ENCODE results near the gene ZNF567. TPM values are rescaled to one million over a fixed set of nuclear protein-coding genes. Genes with fewer than 3 reads are reported as not detected.
A peak's percentile ranks its signal among the peaks of the same experiment; 100 is the strongest.

The ZNF567 gene
- total RNA-seq (1 to 10 TPM; 3.4 to 8.2 (median 5.2) TPM), polyA plus RNA-seq (1 to 10 TPM; 3.4 to 7.2 (median 6.0) TPM)
- long read RNA-seq, donor 1 = 0 reads
- long read RNA-seq, donor 2 = 0 reads
- long read RNA-seq, donor 3, partial matches to known transcripts = 0 of 1 reads
- long read RNA-seq, donor 3, other reads (novel, unspliced or antisense) = 0 of 1 reads
- long read RNA-seq, donor 4, partial matches to known transcripts = 0 of 1 reads
- long read RNA-seq, donor 4, other reads (novel, unspliced or antisense) = 1 of 1 reads
- long read RNA-seq, donor 5, partial matches to known transcripts = 1 of 8 reads
- long read RNA-seq, donor 5, other reads (novel, unspliced or antisense) = 7 of 8 reads
- long read RNA-seq, donor 6, partial matches to known transcripts = 0 of 1 reads
- long read RNA-seq, donor 6, other reads (novel, unspliced or antisense) = 1 of 1 reads
- long read RNA-seq, donor 7 = 0 reads
- long read RNA-seq, donor 8 = 0 reads
- long read RNA-seq, donor 9, partial matches to known transcripts = 0 of 1 reads
- long read RNA-seq, donor 9, other reads (novel, unspliced or antisense) = 0 of 1 reads
- long read RNA-seq, donor 10 = 0 reads

- WGBS, 4 donors = 0 to 1% (median 0%) methylated on average over 35 to 69 of the region's 69 CpGs
- intact Hi-C loops (cut with DNase I) = no loop called here
Observed at GRCh38 chr19:36687214-36688056, at the start of gene ZNF567. Gene ZNF567, plus strand, starts transcription at chr19:36687612. Its CDS starts 7,256 bp downstream, at chr19:36694868.

DNA sequence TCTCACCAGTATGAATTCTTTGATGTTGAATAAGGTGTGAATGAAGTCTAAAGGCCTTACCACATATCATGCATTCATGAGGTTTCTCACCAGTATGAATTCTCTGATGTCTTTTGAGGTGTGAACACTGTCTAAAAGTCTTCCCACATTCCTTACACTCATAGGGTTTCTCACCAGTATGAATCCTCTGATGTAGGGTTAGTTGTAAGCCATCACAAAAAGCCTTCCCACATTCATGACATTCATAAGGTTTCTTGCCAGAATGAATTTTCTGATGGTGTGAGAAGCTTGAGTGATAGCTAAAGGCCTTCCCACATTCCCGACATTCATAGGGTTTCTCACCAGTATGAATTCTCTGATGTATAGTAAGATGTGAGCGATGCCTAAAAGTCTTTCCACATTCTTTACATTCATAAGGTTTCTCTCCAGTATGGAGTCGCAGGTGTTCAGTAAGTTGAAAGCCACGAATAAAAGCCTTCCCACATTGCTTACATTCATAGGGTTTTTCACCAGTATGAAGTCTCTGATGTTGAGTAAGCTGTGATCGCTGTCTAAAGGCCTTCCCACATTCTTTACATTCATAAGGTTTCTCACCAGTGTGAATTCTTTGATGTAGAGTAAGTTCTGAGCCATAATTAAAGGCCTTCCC lies 48.4 kb upstream of the ZNF567 start:
- Histone ChIP-seq H3K4me3 (peak overlapping the region in 1 of 4 donors; percentile 13), H3K36me3 (replicated peaks in 1 of 2) (no peaks in the 10 kb centered on the region), H3K4me1 (replicated peaks in 1 of 2) (no peaks in the 10 kb centered on the region), H3K27me3 (no peaks in the 10 kb centered on the region), H3K27ac (no peak overlapping the region), H3K9me3 (replicated peaks in 1 of 3) (peaks cover 11 to 98% (median 19%) of the 10 kb centered on the region in 3 donors)
- intact Hi-C loops (cut with DNase I) = loop anchor here in 1 of 2 donors (10.0 kb wide), 1 partner anchor 496 kb away; no protein-coding TSS in a partner anchor
- no peak for TF ChIP-seq POLR2A (IDR thresholded peaks at IDR 0.05)
- TF ChIP-seq, protein P1, sequence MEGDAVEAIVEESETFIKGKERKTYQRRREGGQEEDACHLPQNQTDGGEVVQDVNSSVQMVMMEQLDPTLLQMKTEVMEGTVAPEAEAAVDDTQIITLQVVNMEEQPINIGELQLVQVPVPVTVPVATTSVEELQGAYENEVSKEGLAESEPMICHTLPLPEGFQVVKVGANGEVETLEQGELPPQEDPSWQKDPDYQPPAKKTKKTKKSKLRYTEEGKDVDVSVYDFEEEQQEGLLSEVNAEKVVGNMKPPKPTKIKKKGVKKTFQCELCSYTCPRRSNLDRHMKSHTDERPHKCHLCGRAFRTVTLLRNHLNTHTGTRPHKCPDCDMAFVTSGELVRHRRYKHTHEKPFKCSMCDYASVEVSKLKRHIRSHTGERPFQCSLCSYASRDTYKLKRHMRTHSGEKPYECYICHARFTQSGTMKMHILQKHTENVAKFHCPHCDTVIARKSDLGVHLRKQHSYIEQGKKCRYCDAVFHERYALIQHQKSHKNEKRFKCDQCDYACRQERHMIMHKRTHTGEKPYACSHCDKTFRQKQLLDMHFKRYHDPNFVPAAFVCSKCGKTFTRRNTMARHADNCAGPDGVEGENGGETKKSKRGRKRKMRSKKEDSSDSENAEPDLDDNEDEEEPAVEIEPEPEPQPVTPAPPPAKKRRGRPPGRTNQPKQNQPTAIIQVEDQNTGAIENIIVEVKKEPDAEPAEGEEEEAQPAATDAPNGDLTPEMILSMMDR (IDR thresholded peaks at IDR 0.05) = no peak
- 89 to 98% (median 97%) methylated on average over 5 of the region's 5 CpGs for WGBS, 4 donors
- DNase-seq = no peak

More at GRCh38 chr19:36687214-36688056, at the start of gene ZNF567:
- Histone ChIP-seq H3K27ac (peak within 1 kb of the TSS; percentile 14 to 87 (median 61)), H3K27me3 (no peaks in the 10 kb centered on the region), H3K9me3 (replicated peaks in 1 of 3) (no peaks in the 10 kb centered on the region), H3K36me3 (replicated peaks in 1 of 2) (peaks cover 0 to 6% of the 10 kb centered on the region in 2 donors), H3K4me1 (replicated peaks in 1 of 2) (peaks cover 9 to 22% of the 10 kb centered on the region in 2 donors), H3K4me3 (peak within 1 kb of the TSS; percentile 46 to 96 (median 74))
- DNase-seq = peak; percentile 98 to 99 (median 99)
- TF ChIP-seq POLR2A (IDR thresholded peaks at IDR 0.05) = peak; percentile 44 to 94
- TF ChIP-seq, protein P1 (IDR thresholded peaks at IDR 0.05) = peak in 1 of 6 experiments; percentile 16

DNA sequence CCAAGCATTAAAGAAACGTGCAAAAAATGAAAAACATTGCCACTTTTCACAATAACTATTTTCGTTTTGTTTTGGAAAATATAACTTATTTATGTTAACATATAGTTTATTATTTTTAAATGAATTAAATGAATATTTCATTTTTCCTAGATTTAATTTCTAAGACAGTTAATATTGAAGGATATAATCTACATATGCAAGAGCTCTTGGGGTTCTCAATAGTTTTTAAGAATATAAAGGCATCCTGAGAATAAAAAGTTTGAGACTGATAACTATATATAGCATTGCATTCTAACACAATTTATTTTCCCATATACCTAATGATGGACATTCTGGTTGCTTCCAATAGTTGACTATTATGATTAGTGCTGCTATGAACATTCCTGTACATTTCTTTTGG lies 40.7 kb upstream of the ZNF567 start:
- no peaks in the 10 kb centered on the region for H3K36me3 ChIP-seq (replicated peaks in 1 of 2)
- H3K4me1 ChIP-seq (replicated peaks in 1 of 2) = no peaks in the 10 kb centered on the region
- no peak overlapping the region for H3K27ac ChIP-seq
- H3K4me3 ChIP-seq = no peak overlapping the region
- no peaks in the 10 kb centered on the region for H3K27me3 ChIP-seq
- peaks cover 12 to 86% (median 21%) of the 10 kb centered on the region in 3 donors for H3K9me3 ChIP-seq (replicated peaks in 1 of 3)
- intact Hi-C loops (cut with DNase I) = no loop called here
- no peak for TF ChIP-seq POLR2A (IDR thresholded peaks at IDR 0.05)
- TF ChIP-seq, protein P1 (IDR thresholded peaks at IDR 0.05) = no peak
- 96 to 99% (median 97%) methylated on average over 2 of the region's 2 CpGs for WGBS, 4 donors
- no peak for DNase-seq
